ENCODE measurements around the gene MAST4.

MAST4 gene

GRCh38 chr5:67200809-67201562 is 604.8 kb downstream of the MAST4 start:
- no peak for DNase-seq

GRCh38 chr5:67201897-67202549 is 605.8 kb downstream of the MAST4 start:
- no peak for DNase-seq

GRCh38 chr5:67202828-67203227 is 606.6 kb downstream of the MAST4 start:
- no peak for DNase-seq

GRCh38 chr5:67203701-67204074 is 607.5 kb downstream of the MAST4 start:
- DNase-seq = no peak

- DNase-seq = no peak
These were observed 608.6 kb downstream of the MAST4 start for GRCh38 chr5:67204821-67205220.

DNA sequence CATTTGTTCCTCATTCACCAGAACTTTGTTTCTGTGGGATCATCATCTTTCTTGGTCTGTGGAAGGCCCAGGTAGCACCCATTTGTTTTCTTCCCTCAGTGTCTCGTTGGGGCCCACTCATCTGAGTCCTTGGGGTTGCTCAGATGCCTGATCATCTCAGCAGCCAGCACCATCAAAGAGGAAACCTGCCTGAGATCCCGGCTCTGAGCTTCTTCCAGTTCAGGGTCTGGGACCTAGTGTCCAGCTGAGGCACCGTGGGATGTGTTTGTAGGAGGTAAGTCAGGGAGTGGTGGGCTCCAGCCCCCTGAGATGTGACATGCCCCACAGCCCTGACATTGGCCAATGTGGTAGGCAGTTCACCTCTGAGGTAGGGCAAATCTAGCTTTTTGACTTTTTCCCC is 609.8 kb downstream of the MAST4 start:
- no peak for DNase-seq

DNA sequence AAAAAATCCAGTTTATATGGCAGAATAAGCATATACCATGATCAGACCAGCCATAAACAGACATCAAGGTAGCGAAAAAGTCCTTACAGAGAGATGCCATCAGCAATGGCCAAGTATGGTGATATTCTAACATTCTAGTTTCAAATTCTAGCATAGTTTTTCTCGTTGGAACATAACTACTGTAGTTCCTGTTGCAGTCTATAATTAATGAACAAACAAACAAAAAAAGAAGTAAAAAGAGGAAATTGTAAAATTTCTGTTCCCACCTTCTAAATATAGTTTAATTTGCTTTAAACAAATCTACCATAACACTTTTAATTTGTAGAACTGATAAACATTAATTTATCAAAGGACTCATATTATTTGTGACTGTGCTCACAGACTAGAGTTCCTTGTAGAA is 610.3 kb downstream of the MAST4 start:
- DNase-seq = no peak

- peak; percentile 90 for DNase-seq
These were observed 610.7 kb downstream of the MAST4 start for GRCh38 chr5:67206929-67207328.

GRCh38 chr5:67208403-67208802 is 612.2 kb downstream of the MAST4 start:
- DNase-seq = no peak

DNA sequence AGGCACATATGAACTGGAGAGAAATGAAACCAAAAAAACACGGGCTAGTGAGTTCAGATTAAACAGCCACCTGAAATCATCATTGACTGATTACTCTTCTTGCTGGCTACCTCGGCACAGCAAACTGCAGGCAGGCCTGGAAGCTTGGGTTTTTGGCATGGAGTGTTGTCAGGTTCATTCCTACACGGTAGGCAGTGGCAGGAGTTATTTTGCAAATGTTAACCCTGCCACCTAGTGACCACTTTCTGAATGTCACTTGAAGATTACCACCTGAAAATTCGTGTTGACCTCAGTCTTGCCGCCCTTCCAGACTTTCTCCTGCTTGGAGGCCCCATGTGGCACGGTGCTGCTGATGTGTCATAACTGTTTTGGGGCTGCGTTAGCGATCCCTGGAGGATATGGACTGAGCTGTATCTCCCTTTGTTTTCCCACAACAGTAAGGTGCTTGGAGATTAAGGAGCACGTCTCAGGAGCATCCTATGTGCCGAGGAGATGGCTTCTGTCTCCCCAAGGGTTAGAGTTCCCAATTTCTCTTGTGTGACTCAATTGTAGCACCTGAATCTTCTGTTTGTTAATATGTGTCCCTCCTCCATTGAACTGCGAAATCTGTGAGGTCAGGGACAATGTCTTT is 613.1 kb downstream of the MAST4 start:
- peak; percentile 79 for DNase-seq

GRCh38 chr5:67211926-67212325 is 615.7 kb downstream of the MAST4 start:
- no peak for DNase-seq

- no peak for DNase-seq
These were observed 617.8 kb downstream of the MAST4 start for GRCh38 chr5:67214036-67214435.

DNA sequence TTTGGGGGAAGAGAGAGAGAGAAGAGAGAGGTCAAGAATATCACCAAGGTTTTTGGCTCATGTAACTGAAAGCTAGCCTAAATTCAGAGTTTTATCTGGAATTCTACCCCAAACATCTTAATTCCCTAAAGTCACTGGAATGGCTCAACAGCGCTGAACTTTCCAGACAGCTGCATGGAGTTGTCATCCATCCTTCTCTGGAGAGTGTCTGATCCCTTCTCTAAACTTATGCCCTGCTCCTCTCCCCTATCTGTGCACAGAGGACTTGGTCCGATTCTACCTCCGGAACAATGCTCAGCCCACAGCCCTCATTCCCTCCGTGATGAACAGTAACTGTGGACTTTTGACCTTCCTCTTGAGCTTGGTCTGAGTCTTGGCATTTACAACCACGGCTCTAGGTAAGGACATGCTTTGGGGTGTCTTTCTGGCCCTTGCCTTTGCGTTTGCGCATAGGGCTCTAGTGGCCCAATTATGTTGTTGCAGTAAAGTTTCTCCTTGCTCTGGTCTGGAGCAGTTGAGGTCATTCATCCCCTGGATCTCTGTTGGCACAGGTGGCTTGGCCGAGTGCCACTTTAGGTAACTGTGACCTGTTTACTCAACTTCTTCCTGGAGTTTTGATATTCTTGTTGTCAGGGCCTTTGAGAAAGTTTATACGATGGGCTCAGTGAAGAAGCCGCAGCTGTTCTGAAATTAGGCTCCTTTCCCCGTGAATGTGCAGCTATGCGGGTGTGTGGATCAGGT is 618.7 kb downstream of the MAST4 start:
- no peak for DNase-seq

DNA sequence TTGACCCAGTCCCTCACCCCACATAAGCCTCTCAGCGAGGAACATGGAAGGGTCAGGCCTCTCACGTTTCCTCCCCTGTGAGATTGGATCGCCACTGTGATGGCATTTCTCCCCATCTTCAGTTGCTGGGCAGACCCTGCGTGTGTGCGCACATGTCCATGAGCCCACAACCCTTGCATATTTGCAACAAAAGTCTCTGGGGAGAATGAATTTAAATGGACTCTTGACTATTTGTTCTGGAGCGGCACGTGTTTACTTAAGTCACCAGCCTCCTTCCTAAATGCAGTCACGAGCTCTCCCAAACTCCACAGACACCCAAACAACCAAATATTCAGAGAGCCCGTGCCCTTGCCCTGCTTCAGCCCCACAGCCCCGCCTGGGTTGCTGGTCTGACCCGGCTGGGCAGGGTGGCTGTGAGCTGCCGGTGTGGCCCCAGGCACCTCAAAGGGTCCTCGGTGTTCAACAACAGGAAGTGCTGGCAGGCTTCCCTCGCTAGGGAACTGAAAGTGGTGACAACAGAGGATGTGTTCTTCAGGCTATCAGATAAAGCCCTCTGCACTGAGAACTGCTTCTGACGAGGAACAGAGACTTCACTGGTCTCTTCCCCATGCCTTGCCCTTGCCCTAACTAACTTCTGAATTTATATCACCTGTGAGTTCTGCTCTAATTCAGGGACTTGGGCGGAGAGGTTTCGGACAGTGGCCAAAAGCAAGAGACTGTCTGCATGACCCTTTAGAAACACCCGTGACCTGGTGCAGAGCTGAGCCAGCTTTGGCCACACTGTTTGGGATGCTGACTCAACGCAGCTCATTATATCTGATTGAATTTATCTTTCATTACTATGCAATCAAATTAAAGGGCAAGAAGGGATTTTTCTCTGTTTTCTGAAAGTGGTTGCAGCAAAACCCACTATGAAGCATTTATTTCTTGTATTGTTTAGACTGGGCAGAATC is 619.6 kb downstream of the MAST4 start:
- peak; percentile 80 for DNase-seq

DNA sequence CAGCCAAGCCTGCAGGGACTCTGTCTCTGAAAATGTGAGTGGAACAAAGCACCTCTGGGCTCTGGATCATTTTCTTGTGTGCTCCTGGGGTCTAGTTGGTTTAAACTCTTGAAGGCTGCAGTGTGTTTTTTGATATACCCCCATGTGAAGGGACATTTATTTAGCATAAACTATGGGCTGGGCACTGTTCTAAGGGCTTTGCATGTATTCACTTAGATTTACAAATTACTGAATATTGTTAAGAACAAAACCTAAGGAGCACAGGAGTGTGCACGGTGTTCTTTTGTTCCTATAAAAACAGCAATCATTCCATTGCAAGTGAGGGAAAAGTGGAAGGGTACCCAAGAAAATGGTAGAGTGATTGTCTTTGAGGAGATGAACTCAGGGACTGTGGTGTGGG is 620.4 kb downstream of the MAST4 start:
- DNase-seq = no peak

Measured in hematopoietic multipotent progenitor cell treated with erythropoietin and hydrocortisone succinate and interleukin-3 and kit ligand, for 8 days (in vitro differentiated cells).